DOHH2 (cell line): ENCODE results near the gene ERI3.

Experiments
- H3F3A ChIP-seq: fragments of 200-600 bp; sonication (generic), shearing (Covaris generic); 2 replicates; pipeline ENCODE4 v1.6.0; 2016; ENCODE audit warnings: antibody characterized with exemption, mild to moderate bottlenecking; ENCODE audit not compliant: control insufficient read depth, insufficient read depth
- H3K27ac ChIP-seq: fragments of 200-600 bp; sonication (generic); 2 replicates; pipeline ENCODE4 v1.5.1; 2014; ENCODE audit warnings: low read depth, mild to moderate bottlenecking, low read length, moderate library complexity
- H3K27me3 ChIP-seq: fragments of 200-600 bp; sonication (generic); 2 replicates; pipeline ENCODE4 v1.6.1; 2014; ENCODE audit warnings: mild to moderate bottlenecking, low read length, mixed read lengths; ENCODE audit not compliant: control insufficient read depth
- H3K36me3 ChIP-seq: fragments of 200-600 bp; sonication (generic); 2 replicates; pipeline ENCODE4 v1.6.1; 2014; ENCODE audit warnings: mild to moderate bottlenecking, low read length, moderate library complexity, mixed read lengths; ENCODE audit not compliant: control insufficient read depth
- H3K4me1 ChIP-seq: fragments of 200-600 bp; sonication (generic); 2 replicates; pipeline ENCODE4 v1.6.1; 2014; ENCODE audit warnings: mild to moderate bottlenecking, low read length, mixed read lengths; ENCODE audit not compliant: control insufficient read depth
- H3K4me2 ChIP-seq: fragments of 200-600 bp; sonication (generic); 2 replicates; pipeline ENCODE4 v1.6.0; 2014; ENCODE audit warnings: mild to moderate bottlenecking, low read length, moderate library complexity
- H3K4me3 ChIP-seq: fragments of 200-600 bp; sonication (generic); 2 replicates; pipeline ENCODE4 v1.5.1; 2014; ENCODE audit warnings: mild to moderate bottlenecking, low read length, mixed read lengths
- H3K79me2 ChIP-seq: fragments of 200-600 bp; sonication (generic); 2 replicates; pipeline ENCODE4 v1.6.1; 2014; ENCODE audit warnings: mild to moderate bottlenecking, low read length, mixed read lengths; ENCODE audit not compliant: control insufficient read depth
- H3K9me2 ChIP-seq: fragments of 200-600 bp; sonication (generic); replicated peaks from 2 replicates; pipeline ENCODE4 v1.6.1; 2014; ENCODE audit warnings: mild to moderate bottlenecking, low read length, mixed read lengths; ENCODE audit not compliant: control insufficient read depth
- H3K9me3 ChIP-seq: fragments of 200-600 bp; sonication (generic); 2 replicates; pipeline ENCODE4 v1.6.1; 2014; ENCODE audit warnings: antibody characterized with exemption, low read length, mixed read lengths; ENCODE audit not compliant: control insufficient read depth, insufficient read depth
- H4K20me1 ChIP-seq: fragments of 200-600 bp; sonication (generic); 2 replicates; pipeline ENCODE4 v1.6.0; 2014; ENCODE audit warnings: low read depth, mild to moderate bottlenecking, antibody characterized with exemption, low read length, moderate library complexity; ENCODE audit not compliant: control insufficient read depth, insufficient read depth
- CTCF ChIP-seq: fragments of 200-600 bp; sonication (generic); IDR thresholded peaks from one replicate; pipeline ENCODE4 v1.5.1; 2014; ENCODE audit warnings: antibody characterized with exemption, mild to moderate bottlenecking, low read depth, low read length; ENCODE audit not compliant: poor library complexity, severe bottlenecking
- EZH2phosphoT487 ChIP-seq: fragments of 200-600 bp; sonication (generic); IDR thresholded peaks from 2 replicates; pipeline ENCODE4 v1.6.1; 2017; ENCODE audit warnings: borderline replicate concordance, mild to moderate bottlenecking, antibody characterized with exemption, low read length, moderate library complexity, mixed read lengths

ERI3 gene

GRCh38 chr1:44271646-44272045, 83.4 kb downstream of the ERI3 start:
- no peak for TF ChIP-seq CTCF
- TF ChIP-seq EZH2phosphoT487, result no peak
- Histone ChIP-seq H3K27ac (no peak overlapping the region), H3K9me3 (no peaks in the 10 kb centered on the region), H3K4me2 (no peak overlapping the region), H3K36me3 (no peaks in the 10 kb centered on the region), H3F3A (no peaks in the 10 kb centered on the region), H3K4me3 (no peak overlapping the region), H4K20me1 (peaks cover 7% of the 10 kb centered on the region; the same call in 1 of the 2 replicates), H3K79me2 (no peaks in the 10 kb centered on the region), H3K4me1 (peaks cover 9% of the 10 kb centered on the region), H3K9me2 (no peaks in the 10 kb centered on the region), H3K27me3 (no peaks in the 10 kb centered on the region)

- Histone ChIP-seq H3K4me2 (no peak overlapping the region), H3K9me2 (no peaks in the 10 kb centered on the region), H4K20me1 (peaks cover under 1% of the 10 kb centered on the region; the same call in 1 of the 2 replicates), H3K4me1 (peaks cover 3% of the 10 kb centered on the region), H3K4me3 (no peak overlapping the region), H3F3A (no peaks in the 10 kb centered on the region), H3K36me3 (no peaks in the 10 kb centered on the region), H3K79me2 (no peaks in the 10 kb centered on the region), H3K27me3 (no peaks in the 10 kb centered on the region), H3K9me3 (no peaks in the 10 kb centered on the region), H3K27ac (no peak overlapping the region)
- TF ChIP-seq CTCF (no peak), EZH2phosphoT487 (no peak)
Measured at GRCh38 chr1:44270686-44271628, 84.1 kb downstream of the ERI3 start.

- H3K27me3 ChIP-seq, result no peaks in the 10 kb centered on the region
- no peaks in the 10 kb centered on the region for H3K4me1 ChIP-seq
- no peak overlapping the region for H3K4me3 ChIP-seq
- H3K4me2 ChIP-seq, result no peak overlapping the region
- no peaks in the 10 kb centered on the region for H3K36me3 ChIP-seq
- H3K9me2 ChIP-seq, result no peaks in the 10 kb centered on the region
- H4K20me1 ChIP-seq, result no peaks in the 10 kb centered on the region
- H3K79me2 ChIP-seq, result no peaks in the 10 kb centered on the region
- no peaks in the 10 kb centered on the region for H3F3A ChIP-seq
- H3K9me3 ChIP-seq, result no peaks in the 10 kb centered on the region
- TF ChIP-seq EZH2phosphoT487, result no peak
- no peak for TF ChIP-seq CTCF
- no peak overlapping the region for H3K27ac ChIP-seq
Measured at GRCh38 chr1:44268054-44268453, 87.0 kb downstream of the ERI3 start.
